ENCODE results near the gene COLEC11.

DNA sequence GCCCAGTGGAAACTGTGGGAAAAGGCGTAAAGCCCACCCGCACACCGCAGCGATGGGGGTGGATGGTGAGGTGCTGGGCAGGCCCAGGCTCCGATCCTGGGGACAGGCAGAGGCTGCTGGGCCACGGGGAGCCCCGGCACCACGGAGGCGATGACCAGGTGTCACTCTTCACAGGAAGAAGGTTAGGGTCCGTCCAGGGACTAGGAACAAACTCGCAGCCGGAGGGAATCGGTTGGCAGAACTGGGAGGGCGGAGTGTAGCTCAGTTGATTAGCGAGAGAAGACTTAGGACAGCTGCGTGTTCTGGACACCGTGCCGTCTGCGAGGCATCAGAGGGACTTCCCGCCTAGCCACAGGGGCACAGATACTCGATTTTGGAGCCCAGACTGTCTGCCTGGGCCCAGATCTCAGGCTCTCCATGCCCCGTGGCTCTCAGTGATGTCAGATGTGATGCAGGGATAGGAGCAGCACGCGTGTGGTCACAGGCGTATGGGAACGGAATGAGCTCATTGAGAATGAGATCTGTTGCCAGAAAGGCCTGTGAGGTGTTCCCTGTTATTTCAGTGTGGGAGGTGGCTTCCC is 47.0 kb downstream of the COLEC11 start:
- no peak for TF ChIP-seq POLR2A (IDR thresholded peaks at IDR 0.05)
- TF ChIP-seq, protein P1, sequence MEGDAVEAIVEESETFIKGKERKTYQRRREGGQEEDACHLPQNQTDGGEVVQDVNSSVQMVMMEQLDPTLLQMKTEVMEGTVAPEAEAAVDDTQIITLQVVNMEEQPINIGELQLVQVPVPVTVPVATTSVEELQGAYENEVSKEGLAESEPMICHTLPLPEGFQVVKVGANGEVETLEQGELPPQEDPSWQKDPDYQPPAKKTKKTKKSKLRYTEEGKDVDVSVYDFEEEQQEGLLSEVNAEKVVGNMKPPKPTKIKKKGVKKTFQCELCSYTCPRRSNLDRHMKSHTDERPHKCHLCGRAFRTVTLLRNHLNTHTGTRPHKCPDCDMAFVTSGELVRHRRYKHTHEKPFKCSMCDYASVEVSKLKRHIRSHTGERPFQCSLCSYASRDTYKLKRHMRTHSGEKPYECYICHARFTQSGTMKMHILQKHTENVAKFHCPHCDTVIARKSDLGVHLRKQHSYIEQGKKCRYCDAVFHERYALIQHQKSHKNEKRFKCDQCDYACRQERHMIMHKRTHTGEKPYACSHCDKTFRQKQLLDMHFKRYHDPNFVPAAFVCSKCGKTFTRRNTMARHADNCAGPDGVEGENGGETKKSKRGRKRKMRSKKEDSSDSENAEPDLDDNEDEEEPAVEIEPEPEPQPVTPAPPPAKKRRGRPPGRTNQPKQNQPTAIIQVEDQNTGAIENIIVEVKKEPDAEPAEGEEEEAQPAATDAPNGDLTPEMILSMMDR (IDR thresholded peaks at IDR 0.05), result no peak

Measured in esophagus squamous epithelium (tissue), 4 donors.